H1 (cell line): ENCODE measurements around the gene RHOG. TPM values are rescaled to one million over a fixed set of nuclear protein-coding genes. Genes with fewer than 3 reads are reported as not detected.

ENCODE experiments used
- CTCF ChIA-PET: fragments of 300-600 bp; sonication (Branson Sonifier 250); formaldehyde crosslinking; loops from one replicate; lab custom pipeline; 2021; ENCODE audit not compliant: partially characterized antibody; lab: Charles Lee
- POLR2A ChIA-PET: fragments of 300-600 bp; sonication (Branson Sonifier 250); formaldehyde crosslinking; loops from one replicate; lab custom pipeline; 2021; ENCODE audit warnings: inconsistent platforms; ENCODE audit not compliant: partially characterized antibody; lab: Charles Lee
- DNase-seq, 2 experiments: peaks; one replicate each; pipeline versions ENCODE4 v3.0.0 to v3.0.0-alpha.2; 2010 to 2022; ENCODE audit warnings: low spot score in 2 of 2, low read depth in 1 of 2, mixed read lengths in 1 of 2
- FAIRE-seq: peaks from 2 replicates; lab custom pipeline; 2011; peaks lifted over from hg19 to GRCh38; lab: Jason Lieb, UNC
- H2AFZ ChIP-seq: 2 replicates; pipeline ENCODE4 v1.8.1; 2012; ENCODE audit warnings: low read length, inconsistent platforms
- H2AK5ac ChIP-seq: 2 replicates; pipeline ENCODE4 v1.6.1; 2013; ENCODE audit warnings: low read depth, low read length
- H2BK120ac ChIP-seq: replicated peaks from 2 replicates; pipeline ENCODE3; 2013; ENCODE audit warnings: low read depth, low read length, inconsistent platforms
- H2BK12ac ChIP-seq: 2 replicates; pipeline ENCODE4 v1.6.1; 2013; ENCODE audit warnings: low read depth, low read length
- H2BK15ac ChIP-seq: 2 replicates; pipeline ENCODE4 v1.6.1; 2013; ENCODE audit warnings: low read length
- H2BK20ac ChIP-seq: 2 replicates; pipeline ENCODE4 v1.6.1; 2013; ENCODE audit warnings: low read length
- H2BK5ac ChIP-seq: 2 replicates; pipeline ENCODE4 v1.6.1; 2013; ENCODE audit warnings: low read depth, low read length
- H3K14ac ChIP-seq: 2 replicates; pipeline ENCODE4 v1.6.1; 2013; ENCODE audit warnings: inconsistent platforms; ENCODE audit not compliant: insufficient read length
- H3K18ac ChIP-seq: 2 replicates; pipeline ENCODE4 v1.6.1; 2013; ENCODE audit warnings: low read length; ENCODE audit errors: extremely low read depth
- H3K23ac ChIP-seq: 2 replicates; pipeline ENCODE4 v1.6.1; 2013; ENCODE audit warnings: inconsistent platforms; ENCODE audit not compliant: insufficient read length
- H3K23me2 ChIP-seq: 2 replicates; pipeline ENCODE4 v1.6.1; 2013; ENCODE audit warnings: low read depth, low read length
- H3K27ac ChIP-seq: 2 replicates; pipeline ENCODE4 v1.6.1; 2011; ENCODE audit warnings: low read depth, low read length, inconsistent platforms
- H3K27me3 ChIP-seq, 4 experiments: replicated peaks in 1 of 4; 1 replicate in 1 of 4; 2 replicates in 3 of 4; pipeline versions ENCODE4 v1.6.1 to v1.8.1; 2011 to 2013; ENCODE audit warnings: low read length in 3 of 4, mild to moderate bottlenecking in 3 of 4, inconsistent platforms in 2 of 4, mixed read lengths in 2 of 4, moderate library complexity in 1 of 4; ENCODE audit not compliant: control insufficient read depth in 3 of 4, insufficient read depth in 3 of 4; ENCODE audit errors: extremely low read depth in 1 of 4
- H3K36me3 ChIP-seq, 4 experiments: 2 replicates each; pipeline versions ENCODE4 v1.6.1 to v1.8.1; 2011 to 2013; ENCODE audit warnings: mild to moderate bottlenecking in 4 of 4, low read length in 3 of 4, moderate library complexity in 2 of 4, control low read depth in 1 of 4, inconsistent platforms in 1 of 4; ENCODE audit not compliant: insufficient read depth in 4 of 4, control insufficient read depth in 2 of 4
- H3K4ac ChIP-seq: replicated peaks from 2 replicates; pipeline ENCODE3; 2013; ENCODE audit warnings: low read length, low read depth, mixed read lengths, inconsistent platforms; ENCODE audit not compliant: insufficient read length
- H3K4me1 ChIP-seq, 4 experiments: replicated peaks in 1 of 4; 1 replicate in 1 of 4; 2 replicates in 3 of 4; pipeline versions ENCODE4 v1.6.1 to v1.8.1; 2011 to 2013; ENCODE audit warnings: low read length in 3 of 4, inconsistent platforms in 2 of 4, mixed read lengths in 1 of 4; ENCODE audit not compliant: insufficient read depth in 4 of 4, control insufficient read depth in 3 of 4
- H3K4me2 ChIP-seq, 2 experiments: 2 replicates each; pipeline versions ENCODE4 v1.6.1 to v1.8.1; 2011 to 2013; ENCODE audit warnings: low read depth in 2 of 2, low read length in 2 of 2, control low read depth in 1 of 2, inconsistent platforms in 1 of 2, mild to moderate bottlenecking in 1 of 2; ENCODE audit not compliant: insufficient read depth in 1 of 2
- H3K4me3 ChIP-seq, 4 experiments: fragments of 200-600, 300-600 bp in 1 of 4; sonication (generic), shearing (Covaris generic), sonication (Bioruptor Twin) in 1 of 4; 2 replicates each; pipeline versions ENCODE4 v1.5.1 to v1.8.1; 2011 to 2016; ENCODE audit warnings: low read length in 4 of 4, low read depth in 3 of 4, control low read depth in 2 of 4, inconsistent platforms in 2 of 4, mild to moderate bottlenecking in 2 of 4, mixed read lengths in 1 of 4, moderate library complexity in 1 of 4; ENCODE audit not compliant: insufficient read depth in 2 of 4; ENCODE audit errors: extremely low read depth in 1 of 4
- H3K56ac ChIP-seq: replicated peaks from 2 replicates; pipeline ENCODE3; 2013; ENCODE audit warnings: low read depth, mild to moderate bottlenecking, mixed read lengths, low read length, inconsistent platforms; ENCODE audit not compliant: insufficient read length
- H3K79me1 ChIP-seq: 2 replicates; pipeline ENCODE4 v1.6.1; 2013; ENCODE audit warnings: low read depth, low read length, control low read depth
- H3K79me2 ChIP-seq, 2 experiments: 2 replicates each; pipeline versions ENCODE4 v1.6.1 to v1.8.1; 2012 to 2013; ENCODE audit warnings: low read length in 2 of 2, mild to moderate bottlenecking in 2 of 2, inconsistent platforms in 1 of 2; ENCODE audit not compliant: insufficient read depth in 2 of 2, control insufficient read depth in 1 of 2
- H3K9ac ChIP-seq, 4 experiments: replicated peaks in 1 of 4; 1 replicate in 1 of 4; 2 replicates in 3 of 4; pipeline versions ENCODE4 v1.6.1 to v1.8.1; 2011 to 2013; ENCODE audit warnings: low read depth in 3 of 4, low read length in 3 of 4, control low read depth in 2 of 4, mild to moderate bottlenecking in 2 of 4, moderate library complexity in 2 of 4, inconsistent platforms in 1 of 4; ENCODE audit errors: extremely low read depth in 1 of 4
- H3K9me3 ChIP-seq, 2 experiments: 2 replicates each; pipeline versions ENCODE4 v1.6.1 to v1.8.1; 2012 to 2013; ENCODE audit warnings: mild to moderate bottlenecking in 2 of 2, moderate library complexity in 2 of 2, control low read depth in 1 of 2, inconsistent platforms in 1 of 2, low read depth in 1 of 2, low read length in 1 of 2, mixed read lengths in 1 of 2; ENCODE audit not compliant: insufficient read depth in 2 of 2
- H4K20me1 ChIP-seq, 2 experiments: replicated peaks in 1 of 2; 2 replicates each; pipeline versions ENCODE3 to v1.8.1; 2011 to 2013; ENCODE audit warnings: inconsistent platforms in 2 of 2, low read length in 2 of 2, mild to moderate bottlenecking in 1 of 2; ENCODE audit not compliant: insufficient read depth in 2 of 2, control insufficient read depth in 1 of 2
- H4K5ac ChIP-seq: 2 replicates; pipeline ENCODE4 v1.6.1; 2013; ENCODE audit warnings: low read length, low read depth, mixed read lengths, inconsistent platforms; ENCODE audit not compliant: insufficient read length
- H4K8ac ChIP-seq: 2 replicates; pipeline ENCODE4 v1.8.0; 2013; ENCODE audit warnings: mild to moderate bottlenecking, moderate library complexity, low read length, inconsistent platforms; ENCODE audit not compliant: insufficient read depth; ENCODE audit errors: extremely low read depth
- H4K91ac ChIP-seq: replicated peaks from 2 replicates; pipeline ENCODE3; 2013; ENCODE audit warnings: low read length, mixed read lengths, inconsistent platforms; ENCODE audit not compliant: insufficient read length
- ASH2L ChIP-seq: fragments of 200-600, 300-600 bp; sonication (generic); IDR thresholded peaks from one replicate; pipeline ENCODE4 v1.7.1; 2017; ENCODE audit warnings: low read length
- CREB1 ChIP-seq: IDR thresholded peaks from 2 replicates; pipeline ENCODE4 v1.6.1; 2012; ENCODE audit warnings: inconsistent platforms
- EGR1 ChIP-seq: IDR thresholded peaks from 2 replicates; pipeline ENCODE4 v1.6.1; 2011; ENCODE audit warnings: low read depth, low read length, borderline replicate concordance
- FOSL1 ChIP-seq: IDR thresholded peaks from 2 replicates; pipeline ENCODE4 v1.6.1; 2011; ENCODE audit warnings: mild to moderate bottlenecking, low read depth, low read length, moderate library complexity; ENCODE audit not compliant: insufficient read depth
- PHF8 ChIP-seq: fragments of 200-600 bp; sonication (generic); conservative IDR thresholded peaks from 2 replicates; pipeline ENCODE4 v1.7.1; 2012; ENCODE audit warnings: low read depth, mild to moderate bottlenecking, inconsistent platforms, low read length, moderate library complexity
- POLR2AphosphoS5 ChIP-seq: IDR thresholded peaks from 2 replicates; pipeline ENCODE4 v1.6.1; 2011; ENCODE audit warnings: low read depth, low read length
- RXRA ChIP-seq: IDR thresholded peaks from 2 replicates; pipeline ENCODE4 v1.6.1; 2011; ENCODE audit warnings: low read depth, mild to moderate bottlenecking, low read length, moderate library complexity; ENCODE audit not compliant: insufficient read depth
- TAF7 ChIP-seq: optimal IDR thresholded peaks from 2 replicates; pipeline ENCODE3; 2011; ENCODE audit warnings: low read depth, mild to moderate bottlenecking, inconsistent platforms, low read length, moderate library complexity, borderline replicate concordance
- TBP ChIP-seq: IDR thresholded peaks from 2 replicates; pipeline ENCODE4 v1.6.1; 2011; ENCODE audit warnings: low read depth, low read length, improper control_type of control experiment
- ZNF274 ChIP-seq: IDR thresholded peaks from 2 replicates; pipeline ENCODE4 v1.7.0; 2012; ENCODE audit warnings: low read length, borderline replicate concordance; ENCODE audit errors: extremely low read depth
- WGBS, 2 experiments: shearing (Covaris generic) in 1 of 2; methylation state at CpG; one replicate each; pipeline versions ENCODE4 v1.1.6 to v1.1.7; 2013 to 2015; ENCODE audit warnings: low lambda C conversion rate in 2 of 2, mixed read lengths in 2 of 2, inconsistent platforms in 1 of 2, low coverage in 1 of 2, missing lambda C conversion rate in 1 of 2; ENCODE audit not compliant: insufficient replicate concordance in 2 of 2, insufficient coverage in 1 of 2, insufficient read length in 1 of 2; ENCODE audit errors: extremely low coverage in 1 of 2, missing lambda C conversion rate in 1 of 2; 5-methylcytosine and 5-hydroxymethylcytosine counted together
- polyA plus RNA-seq, 7 experiments: library from polyadenylated mRNA; depleted of rRNA in 3 of 7; stranded (reverse) in 5 of 7; unstranded in 2 of 7; fragments of >200 nt in 5 of 7; fragments of 200-250 nt in 2 of 7; gene quantifications; 1 replicate in 5 of 7; 2 replicates in 1 of 7; 4 replicates in 1 of 7; pipeline versions ENCODE4 v1.2.1 to v1.2.3, GENCODE V29; 2011 to 2013; ENCODE audit warnings: missing spikeins in 2 of 7, mixed read lengths in 2 of 7
- total RNA-seq: library from RNA; stranded (reverse); fragmentation: NEBNext Ultra II Directional; extraction: Animal tissue kit (Norgen Biotek cat#: 25700); gene quantifications from 2 replicates; pipeline ENCODE4 v1.2.1, GENCODE V29; 2021
- TF ChIP-seq, protein P1 (sequence below), 3 experiments: IDR thresholded peaks; 1 replicate in 2 of 3; 2 replicates in 1 of 3; pipeline versions ENCODE4 v1.5.1 to v1.6.1; 2011; ENCODE audit warnings: low read length in 3 of 3, mild to moderate bottlenecking in 3 of 3, inconsistent platforms in 2 of 3, low read depth in 1 of 3, moderate library complexity in 1 of 3; ENCODE audit not compliant: insufficient read depth in 1 of 3; ENCODE audit errors: control extremely low read depth in 1 of 3

The RHOG gene
- total and polyA plus RNA-seq, 2 of the 8 experiments (the other 6 are each of a cell fraction or from before 2014, with no cell fraction given): 28.3 to 69.6 TPM

DNA sequence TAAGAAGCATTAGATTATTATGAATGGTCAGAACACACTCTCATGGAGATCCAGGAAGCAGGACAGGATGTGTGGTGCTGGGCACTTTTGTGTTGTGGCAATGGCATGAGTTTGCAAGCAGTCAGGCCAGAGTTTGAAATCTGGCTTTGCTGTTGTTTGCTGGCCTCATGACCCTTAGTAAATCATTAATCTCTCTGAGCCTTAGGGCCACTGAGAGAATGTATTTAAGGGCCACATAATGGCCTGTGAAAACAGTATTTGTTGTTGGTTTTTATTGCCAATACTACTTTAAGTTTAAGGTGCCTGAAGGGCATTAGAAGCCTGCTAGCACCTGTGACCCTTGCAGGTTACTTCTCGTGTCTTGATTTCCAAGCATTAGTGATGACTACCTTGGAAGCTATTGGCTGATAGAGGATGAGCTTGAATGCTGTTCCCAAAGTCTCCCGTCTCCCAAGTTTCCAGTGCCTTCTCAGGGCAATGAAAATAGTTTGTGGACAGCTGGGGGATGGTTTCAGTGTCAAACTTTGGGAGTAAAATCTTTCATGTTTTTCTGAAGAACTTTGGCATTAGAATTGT is 39.3 kb upstream of the RHOG start:
- Histone ChIP-seq H4K5ac (no peak overlapping the region), H4K91ac (no peak overlapping the region), H3K18ac (no peak overlapping the region), H3K23me2 (no peaks in the 10 kb centered on the region), H2BK5ac (no peak overlapping the region), H4K8ac (no peak overlapping the region), H3K79me2 (no peaks in the 10 kb centered on the region), H2AFZ (no peak overlapping the region), H3K4me2 (no peak overlapping the region), H3K9ac (no peak overlapping the region), H3K79me1 (no peaks in the 10 kb centered on the region), H3K27ac (no peak overlapping the region), H2BK120ac (no peak overlapping the region), H2BK20ac (no peak overlapping the region), H3K4me3 (no peak overlapping the region), H3K14ac (no peak overlapping the region), H3K9me3 (no peaks in the 10 kb centered on the region), H3K27me3 (no peaks in the 10 kb centered on the region; a peak in 3 of 7 replicates), H2AK5ac (no peak overlapping the region), H4K20me1 (peaks cover 0 to under 1% of the 10 kb centered on the region in 2 experiments), H3K56ac (no peak overlapping the region), H2BK12ac (no peak overlapping the region), H3K4me1 (peaks cover 0 to 4% (median 2%) of the 10 kb centered on the region in 4 experiments; a peak in 3 of 7 replicates), H3K23ac (no peak overlapping the region), H3K36me3 (no peaks in the 10 kb centered on the region), H2BK15ac (no peak overlapping the region), H3K4ac (no peak overlapping the region)
- ChIA-PET POLR2A (interaction anchor here (1.0 kb wide), 1 partner anchor 15 kb away, joined by 3 read pairs; no protein-coding TSS in a partner anchor), CTCF (interaction anchor here (0.5 to 2.7 kb wide), 6 partner anchors 9 to 34 kb away, joined by 3 to 9 read pairs (median 3); partner anchors contain the start of gene STIM1)
- DNase-seq (no peak), FAIRE-seq (no peak)
- 89% methylated on average over 2 of the region's 2 CpGs; no CpG with 5 or more reads in 1 of the 2 experiments for WGBS, 2 experiments
- TF ChIP-seq TBP (no peak), EGR1 (no peak), POLR2AphosphoS5 (no peak), RXRA (no peak), TAF7 (no peak), FOSL1 (no peak), PHF8 (no peak), CREB1 (no peak), ZNF274 (no peak), ASH2L (no peak)
- TF ChIP-seq, protein P1, sequence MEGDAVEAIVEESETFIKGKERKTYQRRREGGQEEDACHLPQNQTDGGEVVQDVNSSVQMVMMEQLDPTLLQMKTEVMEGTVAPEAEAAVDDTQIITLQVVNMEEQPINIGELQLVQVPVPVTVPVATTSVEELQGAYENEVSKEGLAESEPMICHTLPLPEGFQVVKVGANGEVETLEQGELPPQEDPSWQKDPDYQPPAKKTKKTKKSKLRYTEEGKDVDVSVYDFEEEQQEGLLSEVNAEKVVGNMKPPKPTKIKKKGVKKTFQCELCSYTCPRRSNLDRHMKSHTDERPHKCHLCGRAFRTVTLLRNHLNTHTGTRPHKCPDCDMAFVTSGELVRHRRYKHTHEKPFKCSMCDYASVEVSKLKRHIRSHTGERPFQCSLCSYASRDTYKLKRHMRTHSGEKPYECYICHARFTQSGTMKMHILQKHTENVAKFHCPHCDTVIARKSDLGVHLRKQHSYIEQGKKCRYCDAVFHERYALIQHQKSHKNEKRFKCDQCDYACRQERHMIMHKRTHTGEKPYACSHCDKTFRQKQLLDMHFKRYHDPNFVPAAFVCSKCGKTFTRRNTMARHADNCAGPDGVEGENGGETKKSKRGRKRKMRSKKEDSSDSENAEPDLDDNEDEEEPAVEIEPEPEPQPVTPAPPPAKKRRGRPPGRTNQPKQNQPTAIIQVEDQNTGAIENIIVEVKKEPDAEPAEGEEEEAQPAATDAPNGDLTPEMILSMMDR (IDR thresholded peaks at IDR 0.05; ENCODE audit: control extremely low read depth in 1 of 3, insufficient read depth in 1 of 3, low read depth in 1 of 3, low read length in 3 of 3): no peak
